Astrocyte (in vitro differentiated cells and primary cell): ENCODE results near the gene ECI2.

Experiments used
- EZH2 ChIP-seq: IDR thresholded peaks from 2 replicates; pipeline ENCODE4 v1.6.1; 2012; ENCODE audit warnings: mild to moderate bottlenecking, low read length, inconsistent platforms; ENCODE audit not compliant: insufficient read depth
- TF ChIP-seq, protein P1 (sequence below): IDR thresholded peaks from 2 replicates; pipeline ENCODE4 v1.5.1; 2011; ENCODE audit warnings: low read depth, mild to moderate bottlenecking, inconsistent platforms, low read length, moderate library complexity; ENCODE audit not compliant: insufficient read depth

- TF ChIP-seq, protein P1, sequence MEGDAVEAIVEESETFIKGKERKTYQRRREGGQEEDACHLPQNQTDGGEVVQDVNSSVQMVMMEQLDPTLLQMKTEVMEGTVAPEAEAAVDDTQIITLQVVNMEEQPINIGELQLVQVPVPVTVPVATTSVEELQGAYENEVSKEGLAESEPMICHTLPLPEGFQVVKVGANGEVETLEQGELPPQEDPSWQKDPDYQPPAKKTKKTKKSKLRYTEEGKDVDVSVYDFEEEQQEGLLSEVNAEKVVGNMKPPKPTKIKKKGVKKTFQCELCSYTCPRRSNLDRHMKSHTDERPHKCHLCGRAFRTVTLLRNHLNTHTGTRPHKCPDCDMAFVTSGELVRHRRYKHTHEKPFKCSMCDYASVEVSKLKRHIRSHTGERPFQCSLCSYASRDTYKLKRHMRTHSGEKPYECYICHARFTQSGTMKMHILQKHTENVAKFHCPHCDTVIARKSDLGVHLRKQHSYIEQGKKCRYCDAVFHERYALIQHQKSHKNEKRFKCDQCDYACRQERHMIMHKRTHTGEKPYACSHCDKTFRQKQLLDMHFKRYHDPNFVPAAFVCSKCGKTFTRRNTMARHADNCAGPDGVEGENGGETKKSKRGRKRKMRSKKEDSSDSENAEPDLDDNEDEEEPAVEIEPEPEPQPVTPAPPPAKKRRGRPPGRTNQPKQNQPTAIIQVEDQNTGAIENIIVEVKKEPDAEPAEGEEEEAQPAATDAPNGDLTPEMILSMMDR: no peak
- TF ChIP-seq EZH2: no peak
Observed at GRCh38 chr6:4078691-4079471, 56.5 kb downstream of the ECI2 start, which contains the start of gene FAM217A.
